CD8-positive, alpha-beta memory T cell (primary cell): ENCODE measurements around the gene ULK4. TPM values are rescaled to one million over a fixed set of nuclear protein-coding genes. Genes with fewer than 3 reads are reported as not detected.

Experiments used
- CTCF ChIA-PET: fragments of 350-600 bp; sonication (Branson Sonifier 250); formaldehyde crosslinking; loops from one replicate; lab custom pipeline; 2021; ENCODE audit warnings: antibody characterized with exemption; lab: Charles Lee
- POLR2A ChIA-PET: fragments of 350-600 bp; sonication (Branson Sonifier 250); formaldehyde crosslinking; loops from one replicate; lab custom pipeline; 2021; ENCODE audit warnings: antibody characterized with exemption; lab: Charles Lee
- DNase-seq, 5 donors: peaks; one replicate each; pipeline versions ENCODE4 v3.0.0 to v3.0.0-alpha.2; 2020 to 2022; ENCODE audit warnings: mixed read lengths in 1 of 5
- H3K27ac ChIP-seq: one replicate; pipeline ENCODE4 v1.7.0; 2013; ENCODE audit warnings: low read depth, mild to moderate bottlenecking, low read length, moderate library complexity
- H3K27me3 ChIP-seq: 2 replicates; pipeline ENCODE4 v1.7.0; 2013; ENCODE audit warnings: low read length, mild to moderate bottlenecking; ENCODE audit not compliant: insufficient read depth, poor library complexity, severe bottlenecking
- H3K36me3 ChIP-seq: 2 replicates; pipeline ENCODE4 v1.7.0; 2013; ENCODE audit warnings: mild to moderate bottlenecking, low read length, moderate library complexity; ENCODE audit not compliant: insufficient read depth
- H3K4me1 ChIP-seq: 2 replicates; pipeline ENCODE4 v1.7.0; 2013; ENCODE audit warnings: mild to moderate bottlenecking, low read length, moderate library complexity; ENCODE audit not compliant: insufficient read depth
- H3K4me3 ChIP-seq: 2 replicates; pipeline ENCODE4 v1.7.0; 2013; ENCODE audit warnings: mild to moderate bottlenecking, low read length
- H3K9me3 ChIP-seq: 2 replicates; pipeline ENCODE4 v1.7.0; 2013; ENCODE audit warnings: mild to moderate bottlenecking, low read length
- H3K27ac Mint-ChIP-seq, 8 donors: one replicate each; pipeline ENCODE4 v1.8.0; 2020 to 2021; ENCODE audit warnings: mixed read lengths in 8 of 8, mild to moderate bottlenecking in 6 of 8, inconsistent platforms in 3 of 8, moderate library complexity in 3 of 8
- H3K27me3 Mint-ChIP-seq, 2 donors: one replicate each; pipeline ENCODE4 v1.8.0; 2020 to 2021; ENCODE audit warnings: mixed read lengths in 2 of 2, mild to moderate bottlenecking in 1 of 2, moderate library complexity in 1 of 2
- H3K36me3 Mint-ChIP-seq, 3 donors: one replicate each; pipeline ENCODE4 v1.8.0; 2020 to 2021; ENCODE audit warnings: mixed read lengths in 3 of 3, inconsistent platforms in 1 of 3, mild to moderate bottlenecking in 1 of 3
- H3K4me1 Mint-ChIP-seq, 3 donors: one replicate each; pipeline ENCODE4 v1.8.0; 2020 to 2021; ENCODE audit warnings: mixed read lengths in 3 of 3, inconsistent platforms in 1 of 3, mild to moderate bottlenecking in 1 of 3
- H3K4me3 Mint-ChIP-seq, 7 donors: one replicate each; pipeline ENCODE4 v1.8.0; 2020 to 2021; ENCODE audit warnings: mixed read lengths in 7 of 7, mild to moderate bottlenecking in 6 of 7, moderate library complexity in 4 of 7, inconsistent platforms in 2 of 7
- H3K9me3 Mint-ChIP-seq, 5 donors: one replicate each; pipeline ENCODE4 v1.8.0; 2020 to 2022; ENCODE audit warnings: mixed read lengths in 5 of 5, mild to moderate bottlenecking in 3 of 5, moderate library complexity in 2 of 5, inconsistent platforms in 1 of 5
- polyA plus RNA-seq: library from polyadenylated mRNA; unstranded; fragments of 300-500 nt; fragmentation: Illumina TruSeq; gene quantifications from one replicate; pipeline ENCODE4 v1.2.3, GENCODE V29; 2021
- total RNA-seq, 2 experiments: library from RNA; stranded (reverse); gene quantifications; one replicate each; pipeline ENCODE4 v1.2.3, GENCODE V29; 2021

Gene ULK4
- total and polyA plus RNA-seq, 3 experiments from 2014 or later: 10.4 to 12.7 (median 12.3) TPM

GRCh38 chr3:41362638-41363559 is 599.0 kb downstream of the ULK4 start:
- H3K36me3 Mint-ChIP-seq: peaks cover 0 to 17% (median 12%) of the 10 kb centered on the region in 3 donors
- ChIA-PET CTCF (interaction anchor here (1.2 to 1.7 kb wide), 2 partner anchors 11 to 22 kb away, joined by 3 read pairs; no protein-coding TSS in a partner anchor), POLR2A (no interaction called here)

DNA sequence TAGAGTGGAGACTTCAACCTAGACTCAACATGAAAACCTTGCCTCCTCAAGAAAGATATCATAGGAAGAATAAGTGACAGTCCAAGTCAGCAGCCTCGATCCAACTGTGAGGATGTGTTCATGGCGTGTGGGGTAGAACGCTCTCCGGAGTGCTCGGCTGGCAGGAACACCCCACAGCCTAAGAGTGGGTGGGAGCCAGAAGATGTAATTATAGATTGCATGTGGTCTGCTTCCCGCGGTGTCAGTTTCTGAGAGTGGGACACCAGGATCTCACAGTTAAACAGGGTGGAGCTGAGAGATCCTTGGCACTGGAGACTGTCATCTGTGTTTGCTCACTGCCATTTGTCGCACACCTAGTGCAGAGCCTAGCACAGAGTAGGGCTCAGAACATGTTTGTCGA is 604.6 kb downstream of the ULK4 start:
- Histone ChIP-seq H3K4me1 (no peaks in the 10 kb centered on the region), H3K36me3 (no peaks in the 10 kb centered on the region), H3K27me3 (no peaks in the 10 kb centered on the region), H3K9me3 (no peaks in the 10 kb centered on the region), H3K27ac (no peak overlapping the region), H3K4me3 (no peak overlapping the region)
- Mint-ChIP-seq H3K27me3 (peaks cover 0 to 2% of the 10 kb centered on the region in 2 donors), H3K36me3 (peaks cover 0 to 27% (median 12%) of the 10 kb centered on the region in 3 donors), H3K4me1 (no peaks in the 10 kb centered on the region), H3K9me3 (peaks cover 0 to 2% (median 0%) of the 10 kb centered on the region in 5 donors), H3K27ac (no peak overlapping the region), H3K4me3 (no peak overlapping the region)
- CTCF ChIA-PET: no interaction called here
- POLR2A ChIA-PET: no interaction called here
- DNase-seq: no peak

More at GRCh38 chr3:41362638-41363559, 599.0 kb downstream of the ULK4 start:
- Histone ChIP-seq H3K4me1 (no peaks in the 10 kb centered on the region), H3K4me3 (no peak overlapping the region), H3K27ac (no peak overlapping the region), H3K27me3 (no peaks in the 10 kb centered on the region), H3K36me3 (no peaks in the 10 kb centered on the region), H3K9me3 (no peaks in the 10 kb centered on the region)
- DNase-seq: no peak
- Mint-ChIP-seq H3K4me3 (no peak overlapping the region), H3K9me3 (peaks cover 0 to 2% (median 0%) of the 10 kb centered on the region in 5 donors), H3K27me3 (peaks cover 0 to 2% of the 10 kb centered on the region in 2 donors), H3K4me1 (no peaks in the 10 kb centered on the region), H3K27ac (no peak overlapping the region)

GRCh38 chr3:41356775-41357174 is 605.1 kb downstream of the ULK4 start:
- ChIA-PET CTCF (no interaction called here), POLR2A (no interaction called here)
- Histone ChIP-seq H3K4me3 (no peak overlapping the region), H3K27me3 (no peaks in the 10 kb centered on the region), H3K27ac (no peak overlapping the region), H3K4me1 (no peaks in the 10 kb centered on the region), H3K9me3 (no peaks in the 10 kb centered on the region), H3K36me3 (no peaks in the 10 kb centered on the region)
- no peak overlapping the region for H3K4me3 Mint-ChIP-seq
- H3K27me3 Mint-ChIP-seq: peaks cover 0 to 2% of the 10 kb centered on the region in 2 donors
- H3K9me3 Mint-ChIP-seq: peaks cover 0 to 2% (median 0%) of the 10 kb centered on the region in 5 donors
- DNase-seq: no peak
- peaks cover 0 to 27% (median 13%) of the 10 kb centered on the region in 3 donors for H3K36me3 Mint-ChIP-seq
- no peaks in the 10 kb centered on the region for H3K4me1 Mint-ChIP-seq
- no peak overlapping the region for H3K27ac Mint-ChIP-seq

DNA sequence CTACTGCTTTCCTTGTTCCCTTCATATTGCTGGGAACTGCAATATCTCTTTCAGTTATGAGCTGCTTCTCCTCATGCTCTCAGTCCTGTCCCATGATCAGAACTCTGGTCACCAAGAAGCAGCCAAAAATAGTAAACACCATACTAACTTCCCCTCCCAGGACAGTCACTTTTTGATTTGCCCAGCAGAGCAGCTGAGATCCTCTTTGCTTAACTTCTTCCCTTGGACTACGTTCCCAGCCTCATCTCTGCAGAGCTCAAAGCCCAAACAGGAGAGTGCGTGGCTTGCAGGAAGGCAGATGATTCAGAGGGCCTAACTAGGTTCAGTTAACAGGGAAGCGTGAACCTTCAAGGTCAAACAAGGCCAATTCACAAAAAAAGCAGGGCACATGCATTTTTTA is 609.4 kb downstream of the ULK4 start:
- Histone ChIP-seq H3K4me3 (no peak overlapping the region), H3K27ac (no peak overlapping the region), H3K9me3 (no peaks in the 10 kb centered on the region), H3K36me3 (no peaks in the 10 kb centered on the region), H3K27me3 (no peaks in the 10 kb centered on the region), H3K4me1 (no peaks in the 10 kb centered on the region)
- Mint-ChIP-seq H3K27ac (no peak overlapping the region), H3K27me3 (no peaks in the 10 kb centered on the region), H3K4me3 (no peak overlapping the region), H3K9me3 (no peaks in the 10 kb centered on the region), H3K4me1 (no peaks in the 10 kb centered on the region), H3K36me3 (peaks cover 0 to 12% (median 3%) of the 10 kb centered on the region in 3 donors)
- CTCF ChIA-PET: interaction anchor here (1.1 kb wide), 1 partner anchor 10 kb away, joined by 3 read pairs; no protein-coding TSS in a partner anchor
- DNase-seq: no peak
- POLR2A ChIA-PET: no interaction called here

GRCh38 chr3:41350441-41350840 is 611.5 kb downstream of the ULK4 start:
- ChIA-PET CTCF (no interaction called here), POLR2A (no interaction called here)
- H3K36me3 Mint-ChIP-seq: peaks cover 0 to 4% (median 3%) of the 10 kb centered on the region in 3 donors
- Histone ChIP-seq H3K4me3 (no peak overlapping the region), H3K36me3 (no peaks in the 10 kb centered on the region), H3K9me3 (no peaks in the 10 kb centered on the region), H3K27me3 (no peaks in the 10 kb centered on the region), H3K27ac (no peak overlapping the region), H3K4me1 (no peaks in the 10 kb centered on the region)
- H3K27me3 Mint-ChIP-seq: no peaks in the 10 kb centered on the region
- no peaks in the 10 kb centered on the region for H3K4me1 Mint-ChIP-seq
- peaks cover 0 to 4% (median 0%) of the 10 kb centered on the region in 5 donors for H3K9me3 Mint-ChIP-seq
- DNase-seq: no peak
- H3K4me3 Mint-ChIP-seq: no peak overlapping the region
- H3K27ac Mint-ChIP-seq: no peak overlapping the region

DNA sequence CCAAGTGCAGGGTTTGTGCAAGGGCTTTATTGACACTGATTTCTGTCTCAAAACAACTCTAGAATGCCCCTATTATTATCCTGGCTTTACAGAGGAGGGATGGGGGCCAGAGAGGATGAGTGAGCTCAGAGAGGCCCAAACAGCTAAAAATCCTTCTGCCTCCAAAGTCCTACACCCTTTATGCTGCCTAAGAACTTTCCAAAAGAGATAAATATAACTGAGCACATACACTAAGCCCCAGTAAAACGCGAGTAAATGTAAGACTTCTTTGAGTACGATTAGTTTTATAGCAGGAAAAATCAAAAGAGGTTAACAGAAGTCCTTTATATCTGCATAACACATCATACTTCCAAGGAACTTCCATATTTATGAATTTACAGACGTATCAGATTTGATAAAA is 613.5 kb downstream of the ULK4 start:
- no peak overlapping the region for H3K27ac ChIP-seq
- Mint-ChIP-seq H3K27me3 (no peaks in the 10 kb centered on the region), H3K4me1 (no peaks in the 10 kb centered on the region), H3K27ac (no peak overlapping the region), H3K9me3 (peaks cover 0 to 24% (median 6%) of the 10 kb centered on the region in 5 donors), H3K4me3 (no peak overlapping the region), H3K36me3 (peaks cover 0 to 13% (median 4%) of the 10 kb centered on the region in 3 donors)
- no peaks in the 10 kb centered on the region for H3K27me3 ChIP-seq
- no peak for DNase-seq
- no peaks in the 10 kb centered on the region for H3K4me1 ChIP-seq
- H3K4me3 ChIP-seq: no peak overlapping the region
- POLR2A ChIA-PET: no interaction called here
- CTCF ChIA-PET: no interaction called here
- H3K9me3 ChIP-seq: no peaks in the 10 kb centered on the region
- H3K36me3 ChIP-seq: no peaks in the 10 kb centered on the region

DNA sequence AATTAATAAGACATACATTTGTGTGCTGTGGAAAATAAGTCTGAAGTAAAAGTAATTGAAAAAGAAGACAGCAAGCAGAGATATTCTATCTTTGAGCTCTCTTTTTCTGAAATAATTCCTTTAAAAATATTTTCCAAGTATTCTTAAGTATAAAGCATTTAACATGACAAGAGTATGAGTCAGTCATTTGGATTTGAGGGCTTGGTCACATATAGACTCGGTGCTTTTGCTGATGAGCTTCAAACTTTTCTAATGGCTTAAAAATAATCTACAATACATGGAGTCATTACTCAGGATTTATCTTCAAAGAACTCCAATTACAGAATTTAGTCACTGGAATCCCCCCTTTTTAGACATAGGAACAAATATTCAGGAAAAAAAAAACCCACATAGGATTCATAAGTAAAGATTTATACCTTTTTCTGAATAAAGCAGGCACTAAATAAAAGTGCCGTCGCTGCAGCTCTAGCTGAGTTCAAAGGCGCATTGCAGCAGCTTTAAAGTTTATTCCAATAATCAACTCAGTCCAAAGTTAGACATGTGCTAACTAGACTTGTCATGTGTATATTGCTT is 615.1 kb downstream of the ULK4 start:
- Histone ChIP-seq H3K27me3 (no peaks in the 10 kb centered on the region), H3K4me3 (no peak overlapping the region), H3K27ac (no peak overlapping the region), H3K9me3 (no peaks in the 10 kb centered on the region), H3K36me3 (no peaks in the 10 kb centered on the region), H3K4me1 (no peaks in the 10 kb centered on the region)
- no peaks in the 10 kb centered on the region for H3K27me3 Mint-ChIP-seq
- peaks cover 0 to 25% (median 6%) of the 10 kb centered on the region in 5 donors for H3K9me3 Mint-ChIP-seq
- DNase-seq: no peak
- ChIA-PET CTCF (no interaction called here), POLR2A (no interaction called here)
- peaks cover 0 to 13% (median 3%) of the 10 kb centered on the region in 3 donors for H3K36me3 Mint-ChIP-seq
- H3K4me3 Mint-ChIP-seq: no peak overlapping the region
- H3K27ac Mint-ChIP-seq: no peak overlapping the region
- no peaks in the 10 kb centered on the region for H3K4me1 Mint-ChIP-seq

GRCh38 chr3:41345788-41346187 is 616.1 kb downstream of the ULK4 start:
- H3K27me3 Mint-ChIP-seq: no peaks in the 10 kb centered on the region
- peaks cover 0 to 13% (median 1%) of the 10 kb centered on the region in 3 donors for H3K36me3 Mint-ChIP-seq
- ChIA-PET CTCF (no interaction called here), POLR2A (no interaction called here)
- no peaks in the 10 kb centered on the region for H3K36me3 ChIP-seq
- no peak overlapping the region for H3K27ac ChIP-seq
- no peak overlapping the region for H3K4me3 ChIP-seq
- no peaks in the 10 kb centered on the region for H3K4me1 Mint-ChIP-seq
- H3K27ac Mint-ChIP-seq: no peak overlapping the region
- H3K9me3 Mint-ChIP-seq: peaks cover 0 to 25% (median 6%) of the 10 kb centered on the region in 5 donors
- no peak for DNase-seq
- no peaks in the 10 kb centered on the region for H3K9me3 ChIP-seq
- H3K27me3 ChIP-seq: no peaks in the 10 kb centered on the region
- H3K4me3 Mint-ChIP-seq: no peak overlapping the region
- no peaks in the 10 kb centered on the region for H3K4me1 ChIP-seq
